ENCODE results near the gene PLCB2.

The PLCB2 gene

GRCh38 chr15:40303576-40303975 lies 4.2 kb downstream of the PLCB2 start:
- in situ Hi-C loops (cut with HindIII; ENCODE audit: low sequenced_read_pairs), result no loop called here

- in situ Hi-C loops (cut with HindIII; ENCODE audit: low sequenced_read_pairs), result no loop called here
Observed at GRCh38 chr15:40302981-40303380, 4.8 kb downstream of the PLCB2 start.

GRCh38 chr15:40302288-40302886 lies 5.3 kb downstream of the PLCB2 start:
- in situ Hi-C loops (cut with HindIII; ENCODE audit: low sequenced_read_pairs), result no loop called here

- in situ Hi-C loops (cut with HindIII; ENCODE audit: low sequenced_read_pairs), result no loop called here
Observed at GRCh38 chr15:40301467-40302179, 6.1 kb downstream of the PLCB2 start.

- in situ Hi-C loops (cut with HindIII; ENCODE audit: low sequenced_read_pairs), result no loop called here
Observed at GRCh38 chr15:40300771-40301170, 7.0 kb downstream of the PLCB2 start.

GRCh38 chr15:40300367-40300766 lies 7.4 kb downstream of the PLCB2 start:
- in situ Hi-C loops (cut with HindIII; ENCODE audit: low sequenced_read_pairs), result no loop called here

- in situ Hi-C loops (cut with HindIII; ENCODE audit: low sequenced_read_pairs), result no loop called here
Observed at GRCh38 chr15:40298216-40298935, 9.4 kb downstream of the PLCB2 start.

- in situ Hi-C loops (cut with HindIII; ENCODE audit: low sequenced_read_pairs), result no loop called here
Observed at GRCh38 chr15:40297356-40297755, 10.4 kb downstream of the PLCB2 start.

GRCh38 chr15:40296561-40297230 lies 11.0 kb downstream of the PLCB2 start:
- in situ Hi-C loops (cut with HindIII; ENCODE audit: low sequenced_read_pairs), result no loop called here

- in situ Hi-C loops (cut with HindIII; ENCODE audit: low sequenced_read_pairs), result no loop called here
Observed at GRCh38 chr15:40295877-40296560, 11.7 kb downstream of the PLCB2 start.

- in situ Hi-C loops (cut with HindIII; ENCODE audit: low sequenced_read_pairs), result no loop called here
Observed at GRCh38 chr15:40295297-40295696, 12.4 kb downstream of the PLCB2 start.

- in situ Hi-C loops (cut with HindIII; ENCODE audit: low sequenced_read_pairs), result no loop called here
Observed at GRCh38 chr15:40293905-40294895, 13.5 kb downstream of the PLCB2 start.

GRCh38 chr15:40293006-40293405 lies 14.7 kb downstream of the PLCB2 start:
- in situ Hi-C loops (cut with HindIII; ENCODE audit: low sequenced_read_pairs), result no loop called here

GRCh38 chr15:40292246-40292645 lies 15.5 kb downstream of the PLCB2 start:
- in situ Hi-C loops (cut with HindIII; ENCODE audit: low sequenced_read_pairs), result no loop called here

GRCh38 chr15:40290918-40291574 lies 16.7 kb downstream of the PLCB2 start:
- in situ Hi-C loops (cut with HindIII; ENCODE audit: low sequenced_read_pairs), result no loop called here

- in situ Hi-C loops (cut with HindIII; ENCODE audit: low sequenced_read_pairs), result no loop called here
Observed at GRCh38 chr15:40290545-40290917, 17.2 kb downstream of the PLCB2 start.

GRCh38 chr15:40289140-40289775 lies 18.5 kb downstream of the PLCB2 start:
- in situ Hi-C loops (cut with HindIII; ENCODE audit: low sequenced_read_pairs), result no loop called here

- in situ Hi-C loops (cut with HindIII; ENCODE audit: low sequenced_read_pairs), result no loop called here
Observed at GRCh38 chr15:40287968-40288367, 19.8 kb downstream of the PLCB2 start.

GRCh38 chr15:40287505-40287904 lies 20.2 kb downstream of the PLCB2 start:
- in situ Hi-C loops (cut with HindIII; ENCODE audit: low sequenced_read_pairs), result no loop called here

All from DLD1 (cell line).